Tibial artery (tissue), 4 donors: ENCODE measurements around the gene CRLF3.
A peak's percentile ranks its signal among the peaks of the same experiment; 100 is the strongest.
"Not testable (repeated sequence)": the region's sequence is repeated elsewhere in the genome, so short reads cannot be mapped to it uniquely, and the experiment has no call there.

Experiments
- DNase-seq, 2 donors: peaks; one replicate each; pipeline ENCODE4 v3.0.0-alpha.2; 2019
- H3K27ac ChIP-seq, 2 donors: fragments of 200-600 bp; sonication (generic) in 1 of 2; 1 replicate in 1 of 2; 2 replicates in 1 of 2; pipeline ENCODE4 v1.5.1; 2018 to 2019; ENCODE audit warnings: mild to moderate bottlenecking in 1 of 2
- H3K27me3 ChIP-seq, 2 donors: fragments of 200-600 bp; sonication (generic) in 1 of 2; one replicate each; pipeline versions ENCODE4 v1.5.1 to v1.6.0; 2016 to 2019
- H3K36me3 ChIP-seq, 3 donors: fragments of 200-600 bp; sonication (generic) in 2 of 3; one replicate each; pipeline ENCODE4 v1.5.1; 2016 to 2019; ENCODE audit warnings: mild to moderate bottlenecking in 2 of 3
- H3K4me1 ChIP-seq, 4 donors: fragments of 200-600 bp; sonication (generic) in 2 of 4; 1 replicate in 3 of 4; 2 replicates in 1 of 4; pipeline ENCODE4 v1.5.1; 2016 to 2019
- H3K4me3 ChIP-seq, 2 donors: fragments of 200-600 bp; sonication (generic) in 1 of 2; 1 replicate in 1 of 2; 2 replicates in 1 of 2; pipeline ENCODE4 v1.5.1; 2018 to 2019; ENCODE audit warnings: mild to moderate bottlenecking in 2 of 2
- H3K9me3 ChIP-seq, 3 donors: fragments of 200-600 bp; sonication (generic) in 1 of 3; one replicate each; pipeline ENCODE4 v1.5.1; 2016 to 2019
- CTCF ChIP-seq, 2 experiments: fragments of 200-600 bp in 1 of 2; fragments of 450-650 bp in 1 of 2; IDR thresholded peaks; one replicate each; pipeline ENCODE4 v1.5.1; 2017 to 2019; ENCODE audit warnings: antibody characterized with exemption in 2 of 2, mild to moderate bottlenecking in 1 of 2, moderate library complexity in 1 of 2
- intact Hi-C: fragments of 100-400 bp; cut with DNase I; formaldehyde crosslinking; loops from one replicate; pipeline ENCODE4 v1.15.0; 2023; ENCODE audit warnings: low total_unique reads

Gene CRLF3

GRCh38 chr17:30831257-30831656 lies 6.8 kb upstream of the CRLF3 start:
- no peaks in the 10 kb centered on the region for H3K27me3 ChIP-seq
- H3K36me3 ChIP-seq: no peaks in the 10 kb centered on the region
- H3K4me1 ChIP-seq: peaks cover 0 to 12% (median 6%) of the 10 kb centered on the region in 4 donors
- no peak for TF ChIP-seq CTCF (IDR thresholded peaks at IDR 0.05)
- intact Hi-C loops: no loop called here
- peak overlapping the region in 1 of 2 donors; percentile 32 for H3K27ac ChIP-seq
- peak overlapping the region; percentile 61 to 74 for H3K4me3 ChIP-seq
- H3K9me3 ChIP-seq: no peaks in the 10 kb centered on the region
- no peak for DNase-seq

- intact Hi-C loops: no loop called here
- no peak for DNase-seq
- Histone ChIP-seq H3K27ac (no peak overlapping the region), H3K9me3 (no peaks in the 10 kb centered on the region), H3K36me3 (no peaks in the 10 kb centered on the region), H3K4me3 (no peak overlapping the region), H3K27me3 (no peaks in the 10 kb centered on the region), H3K4me1 (peaks cover 0 to 17% (median 8%) of the 10 kb centered on the region in 4 donors)
- TF ChIP-seq CTCF (IDR thresholded peaks at IDR 0.05): no peak
Measured at GRCh38 chr17:30829022-30829421, 4.5 kb upstream of the CRLF3 start.

GRCh38 chr17:30827082-30827481 lies 2.6 kb upstream of the CRLF3 start:
- intact Hi-C loops: no loop called here
- no peak for DNase-seq
- Histone ChIP-seq H3K36me3 (no peaks in the 10 kb centered on the region), H3K4me3 (no peak overlapping the region), H3K27ac (no peak overlapping the region), H3K27me3 (no peaks in the 10 kb centered on the region), H3K9me3 (no peaks in the 10 kb centered on the region), H3K4me1 (peaks cover 0 to 25% (median 16%) of the 10 kb centered on the region in 4 donors)
- TF ChIP-seq CTCF (IDR thresholded peaks at IDR 0.05): no peak

- intact Hi-C loops: no loop called here
- Histone ChIP-seq H3K4me3 (peak overlapping the region; percentile 85 to 86), H3K9me3 (no peaks in the 10 kb centered on the region), H3K27me3 (no peaks in the 10 kb centered on the region), H3K27ac (peak overlapping the region; percentile 74 to 80), H3K36me3 (no peaks in the 10 kb centered on the region), H3K4me1 (peaks cover 0 to 22% (median 15%) of the 10 kb centered on the region in 4 donors)
- DNase-seq: peak in 1 of 2 donors; percentile 34
- no peak for TF ChIP-seq CTCF (IDR thresholded peaks at IDR 0.05)
Measured at GRCh38 chr17:30824002-30824355, 513 bp downstream of the CRLF3 start.

GRCh38 chr17:30823421-30823820 lies 1.1 kb downstream of the CRLF3 start:
- no peaks in the 10 kb centered on the region for H3K9me3 ChIP-seq
- intact Hi-C loops: no loop called here
- H3K36me3 ChIP-seq: no peaks in the 10 kb centered on the region
- H3K27me3 ChIP-seq: no peaks in the 10 kb centered on the region
- DNase-seq: no peak
- peaks cover 0 to 22% (median 15%) of the 10 kb centered on the region in 4 donors for H3K4me1 ChIP-seq
- peak overlapping the region; percentile 74 to 80 for H3K27ac ChIP-seq
- no peak for TF ChIP-seq CTCF (IDR thresholded peaks at IDR 0.05)
- H3K4me3 ChIP-seq: peak overlapping the region; percentile 85 to 86

GRCh38 chr17:30822919-30823318 lies 1.6 kb downstream of the CRLF3 start:
- H3K9me3 ChIP-seq, DNase-seq, H3K36me3 ChIP-seq, intact Hi-C loops, H3K27ac ChIP-seq, H3K27me3 ChIP-seq: not testable (repeated sequence)
- Histone ChIP-seq H3K4me3 (peak overlapping the region; percentile 85 to 86), H3K4me1 (peaks cover 0 to 22% (median 15%) of the 10 kb centered on the region in 4 donors)
